Body of pancreas (tissue), 4 donors: Measurements from ENCODE around the gene ARIH1. TPM values are rescaled to one million over a fixed set of nuclear protein-coding genes. Genes with fewer than 3 reads are reported as not detected.
"Not testable (repeated sequence)": the region's sequence is repeated elsewhere in the genome, so short reads cannot be mapped to it uniquely, and the experiment has no call there.

Experiments used
- ATAC-seq: fragments of 150-250 bp; one replicate; pipeline ENCODE4 v1.9.1; 2016
- DNase-seq, 4 donors: peaks; one replicate each; pipeline ENCODE4 v3.0.0-alpha.2; 2019
- H3K27ac ChIP-seq, 4 donors: fragments of 200-600 bp; sonication (generic); 1 replicate in 3 of 4; 2 replicates in 1 of 4; pipeline versions ENCODE4 v1.5.1 to v1.6.1; 2016 to 2019; ENCODE audit warnings: mild to moderate bottlenecking in 1 of 4, mixed read lengths in 1 of 4, moderate library complexity in 1 of 4
- H3K27me3 ChIP-seq, 2 donors: fragments of 200-600 bp; sonication (generic); one replicate each; pipeline ENCODE4 v1.6.0; 2016; ENCODE audit warnings: mild to moderate bottlenecking in 1 of 2
- H3K36me3 ChIP-seq, 2 donors: fragments of 200-600 bp; sonication (generic); replicated peaks in 1 of 2; 2 replicates each; pipeline ENCODE4 v1.5.1; 2016; ENCODE audit warnings: low read depth in 2 of 2; ENCODE audit not compliant: insufficient read depth in 1 of 2
- H3K4me1 ChIP-seq: fragments of 200-600 bp; sonication (generic); one replicate; pipeline ENCODE4 v1.6.0; 2016
- H3K4me3 ChIP-seq, 2 donors: fragments of 200-600 bp; sonication (generic); 1 replicate in 1 of 2; 2 replicates in 1 of 2; pipeline ENCODE4 v1.5.1; 2016 to 2019
- H3K9me3 ChIP-seq, 3 donors: fragments of 200-600 bp; sonication (generic); 1 replicate in 2 of 3; 2 replicates in 1 of 3; pipeline ENCODE4 v1.5.1; 2016
- CTCF ChIP-seq, 7 experiments: fragments of 450-650 bp in 4 of 7; fragments of 200-600 bp in 3 of 7; sonication (generic) in 3 of 7; IDR thresholded peaks; one replicate each; pipeline ENCODE4 v1.5.1; 2016 to 2019; ENCODE audit warnings: antibody characterized with exemption in 7 of 7
- POLR2A ChIP-seq, 3 donors: fragments of 450-650 bp; IDR thresholded peaks; one replicate each; pipeline ENCODE4 v1.6.1; 2016; ENCODE audit warnings: antibody characterized with exemption in 3 of 3, mild to moderate bottlenecking in 2 of 3
- WGBS, 2 donors: methylation state at CpG; one replicate each; pipeline ENCODE4 v1.1.5; 2017; 5-methylcytosine and 5-hydroxymethylcytosine counted together
- intact Hi-C: fragments of 100-400 bp; cut with DNase I; formaldehyde crosslinking; loops from one replicate; pipeline ENCODE4 v1.15.1; 2023
- total RNA-seq, 2 donors: library from RNA; depleted of rRNA; stranded (reverse); fragments of >200 nt; gene quantifications; one replicate each; pipeline ENCODE4 v1.1.0, GENCODE V29; 2016

ARIH1 gene
- total RNA-seq, 2 donors from 2014 or later, result 28.5 to 52.1 TPM

- WGBS, 2 donors, result 87 to 94% methylated on average over 2 of the region's 2 CpGs
- ATAC-seq, result no peak
- intact Hi-C loops, result no loop called here
Measured at GRCh38 chr15:72592676-72593075, 118.5 kb downstream of the ARIH1 start.

GRCh38 chr15:72593838-72594237 is 119.7 kb downstream of the ARIH1 start:
- TF ChIP-seq POLR2A (IDR thresholded peaks at IDR 0.05) (no peak), CTCF (IDR thresholded peaks at IDR 0.05) (no peak)
- Histone ChIP-seq H3K27me3 (no peaks in the 10 kb centered on the region), H3K9me3 (no peaks in the 10 kb centered on the region), H3K36me3 (no peaks in the 10 kb centered on the region), H3K27ac (no peak overlapping the region), H3K4me1 (no peaks in the 10 kb centered on the region), H3K4me3 (no peak overlapping the region)
- intact Hi-C loops, result no loop called here
- DNase-seq, result no peak
- ATAC-seq, result no peak
- WGBS, 2 donors, result 87 to 96% methylated on average over 4 of the region's 4 CpGs

More at GRCh38 chr15:72592676-72593075, 118.5 kb downstream of the ARIH1 start:
- Histone ChIP-seq H3K27me3 (no peaks in the 10 kb centered on the region), H3K4me3 (no peak overlapping the region), H3K27ac (no peak overlapping the region), H3K4me1 (no peaks in the 10 kb centered on the region), H3K9me3 (no peaks in the 10 kb centered on the region), H3K36me3 (no peaks in the 10 kb centered on the region)
- no peak for DNase-seq
- TF ChIP-seq CTCF (IDR thresholded peaks at IDR 0.05) (no peak), POLR2A (IDR thresholded peaks at IDR 0.05) (no peak)

- TF ChIP-seq CTCF (IDR thresholded peaks at IDR 0.05), result peak; percentile 37 to 55 (median 51)
- no peak for TF ChIP-seq POLR2A (IDR thresholded peaks at IDR 0.05)
- intact Hi-C loops, result no loop called here
- H3K27me3 ChIP-seq, result no peaks in the 10 kb centered on the region
- DNase-seq (peak; percentile 30 to 49 (median 36)), ATAC-seq (no peak)
- no peaks in the 10 kb centered on the region for H3K36me3 ChIP-seq
- H3K9me3 ChIP-seq, result no peaks in the 10 kb centered on the region
- H3K4me3 ChIP-seq, result no peak overlapping the region
- WGBS, 2 donors, result 0 to 7% methylated on average over 2 of the region's 2 CpGs
- no peaks in the 10 kb centered on the region for H3K4me1 ChIP-seq
- H3K27ac ChIP-seq, result no peak overlapping the region
Measured at GRCh38 chr15:72599855-72600464, 125.8 kb downstream of the ARIH1 start.

- intact Hi-C loops, result no loop called here
- Histone ChIP-seq H3K9me3 (no peaks in the 10 kb centered on the region), H3K27me3 (no peaks in the 10 kb centered on the region), H3K4me1 (no peaks in the 10 kb centered on the region), H3K4me3 (no peak overlapping the region), H3K27ac (no peak overlapping the region), H3K36me3 (no peaks in the 10 kb centered on the region)
- 86 to 92% methylated on average over 2 to 4 of the region's 4 CpGs for WGBS, 2 donors
- DNase-seq (no peak), ATAC-seq (no peak)
- TF ChIP-seq POLR2A (IDR thresholded peaks at IDR 0.05), result no peak
- no peak for TF ChIP-seq CTCF (IDR thresholded peaks at IDR 0.05)
Measured at GRCh38 chr15:72604794-72605193, 130.7 kb downstream of the ARIH1 start.

GRCh38 chr15:72608084-72608483 is 134.0 kb downstream of the ARIH1 start:
- intact Hi-C loops, H3K27me3 ChIP-seq: not testable (repeated sequence)

More at GRCh38 chr15:72608084-72608483, 134.0 kb downstream of the ARIH1 start:
- not testable (repeated sequence) for H3K4me1 ChIP-seq, H3K4me3 ChIP-seq, DNase-seq, H3K27ac ChIP-seq, H3K9me3 ChIP-seq, ATAC-seq, H3K36me3 ChIP-seq
- 94 to 96% methylated on average over 3 of the region's 3 CpGs for WGBS, 2 donors
